Measurements from ENCODE around the gene LRRC59.

DNA sequence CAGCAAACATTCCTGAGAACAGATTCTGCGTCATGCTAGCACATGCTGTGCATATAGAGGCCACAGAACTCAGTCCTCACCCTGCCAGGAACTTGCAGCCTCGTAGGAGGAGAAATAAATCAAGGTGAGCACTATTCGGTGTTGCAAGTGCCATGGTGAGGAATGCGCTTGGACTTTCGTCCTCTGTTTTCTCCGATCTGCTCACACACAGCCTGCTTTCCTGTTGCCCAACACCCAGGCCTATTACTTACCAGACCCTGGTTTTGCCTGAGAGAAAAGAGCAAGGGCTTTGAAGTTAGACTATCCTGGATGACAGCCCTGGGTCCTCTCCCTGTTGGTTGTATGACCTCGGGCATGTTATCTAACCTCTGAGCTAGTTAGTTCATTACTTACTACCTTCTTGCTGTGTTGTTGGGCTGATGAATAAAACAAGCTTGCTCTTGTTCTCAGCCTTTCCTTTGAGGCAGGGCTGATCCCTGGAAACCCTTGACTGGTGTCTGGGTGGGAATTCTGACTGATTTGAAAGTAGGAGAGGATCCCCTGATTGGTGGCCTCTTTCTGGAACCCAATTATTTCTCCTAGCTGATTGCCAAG is 31.6 kb upstream of the LRRC59 start:
- TF ChIP-seq, protein P1, sequence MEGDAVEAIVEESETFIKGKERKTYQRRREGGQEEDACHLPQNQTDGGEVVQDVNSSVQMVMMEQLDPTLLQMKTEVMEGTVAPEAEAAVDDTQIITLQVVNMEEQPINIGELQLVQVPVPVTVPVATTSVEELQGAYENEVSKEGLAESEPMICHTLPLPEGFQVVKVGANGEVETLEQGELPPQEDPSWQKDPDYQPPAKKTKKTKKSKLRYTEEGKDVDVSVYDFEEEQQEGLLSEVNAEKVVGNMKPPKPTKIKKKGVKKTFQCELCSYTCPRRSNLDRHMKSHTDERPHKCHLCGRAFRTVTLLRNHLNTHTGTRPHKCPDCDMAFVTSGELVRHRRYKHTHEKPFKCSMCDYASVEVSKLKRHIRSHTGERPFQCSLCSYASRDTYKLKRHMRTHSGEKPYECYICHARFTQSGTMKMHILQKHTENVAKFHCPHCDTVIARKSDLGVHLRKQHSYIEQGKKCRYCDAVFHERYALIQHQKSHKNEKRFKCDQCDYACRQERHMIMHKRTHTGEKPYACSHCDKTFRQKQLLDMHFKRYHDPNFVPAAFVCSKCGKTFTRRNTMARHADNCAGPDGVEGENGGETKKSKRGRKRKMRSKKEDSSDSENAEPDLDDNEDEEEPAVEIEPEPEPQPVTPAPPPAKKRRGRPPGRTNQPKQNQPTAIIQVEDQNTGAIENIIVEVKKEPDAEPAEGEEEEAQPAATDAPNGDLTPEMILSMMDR (IDR thresholded peaks at IDR 0.05): no peak
- TF ChIP-seq POLR2AphosphoS5 (IDR thresholded peaks at IDR 0.05) (no peak), POLR2A (IDR thresholded peaks at IDR 0.05) (no peak), EP300 (IDR thresholded peaks at IDR 0.05) (no peak)

Data from stomach (tissue), 4 donors.